Measurements from ENCODE around the gene CDH23. TPM values are rescaled to one million over a fixed set of nuclear protein-coding genes. Genes with fewer than 3 reads are reported as not detected.

Gene CDH23
- total and polyA plus RNA-seq, 2 donors, result 3.6 to 9.9 TPM

DNA sequence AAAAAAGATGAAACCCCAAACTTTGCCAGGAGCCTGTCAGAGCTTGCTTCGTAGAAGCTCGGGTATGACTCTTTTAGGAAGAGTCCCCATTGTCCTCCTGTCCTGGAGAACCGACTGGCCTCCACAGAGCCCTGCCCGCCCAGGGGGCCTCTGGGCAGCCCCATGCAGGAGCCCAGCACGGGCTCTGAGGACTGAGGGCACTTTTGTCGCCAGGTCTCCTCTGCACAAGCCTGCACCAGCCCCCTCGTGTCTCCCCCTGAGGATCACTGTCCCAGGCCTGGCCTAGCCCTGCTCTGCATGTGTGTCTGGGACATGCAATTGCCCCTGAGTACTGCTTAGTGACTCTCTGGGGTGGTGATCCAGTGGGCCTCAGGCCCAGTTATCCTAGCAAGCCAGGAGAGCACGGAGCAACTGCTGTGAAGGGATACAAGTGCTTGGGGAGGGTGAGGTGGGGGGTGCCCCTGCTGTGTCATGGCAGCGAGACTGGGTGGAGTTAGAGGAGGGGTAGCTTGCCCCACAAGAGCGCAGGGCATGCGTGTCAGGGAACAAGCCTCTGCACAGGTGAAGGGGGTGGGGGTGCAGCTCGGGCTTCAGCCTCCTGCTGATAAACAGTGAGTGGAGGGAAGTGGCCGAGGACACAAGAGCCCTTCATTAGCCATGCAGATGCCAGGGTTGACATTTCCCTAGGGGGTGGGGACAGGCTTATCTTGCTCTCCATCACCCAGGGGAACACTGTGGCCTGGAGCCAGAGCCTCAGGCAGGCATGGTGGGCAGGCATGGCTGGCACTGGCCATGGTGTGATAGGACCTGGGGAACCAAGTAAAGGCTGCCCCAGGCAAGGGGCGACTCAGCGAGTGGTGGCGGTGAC, 179.4 kb downstream of the CDH23 start:
- no peak for DNase-seq (ENCODE audit: extremely low spot score)
- Histone ChIP-seq H3K4me1 (ENCODE audit: insufficient read depth) (no peaks in the 10 kb centered on the region), H3K36me3 (ENCODE audit: insufficient read depth) (no peaks in the 10 kb centered on the region), H3K4me3 (ENCODE audit: low read depth, low read length) (no peak overlapping the region), H3K27ac (ENCODE audit: low read depth) (no peak overlapping the region)
- WGBS, result 82% methylated on average over 16 of the region's 16 CpGs

DNA sequence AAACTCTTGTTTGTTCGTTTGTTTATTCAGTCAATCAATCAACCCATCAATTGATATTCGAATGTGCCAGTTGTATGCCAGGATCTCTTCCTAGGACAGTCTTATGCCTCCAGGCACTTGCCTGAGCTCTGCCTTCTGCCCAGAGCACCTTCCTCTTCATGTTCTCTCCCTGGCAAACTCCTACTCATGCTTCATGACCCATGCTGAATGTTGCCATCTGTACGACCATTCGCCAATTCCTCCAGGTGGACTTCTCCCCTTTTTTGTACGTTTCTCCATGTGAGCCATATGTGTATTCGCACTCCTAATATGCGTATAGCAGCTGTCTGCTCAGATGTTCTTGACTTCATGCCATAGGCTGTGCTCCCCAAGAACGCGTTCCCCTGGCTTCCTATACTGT, 180.1 kb downstream of the CDH23 start:
- Histone ChIP-seq H3K4me3 (ENCODE audit: low read depth, low read length) (no peak overlapping the region), H3K27ac (ENCODE audit: low read depth) (no peak overlapping the region), H3K36me3 (ENCODE audit: insufficient read depth) (no peaks in the 10 kb centered on the region), H3K4me1 (ENCODE audit: insufficient read depth) (no peaks in the 10 kb centered on the region)
- DNase-seq (ENCODE audit: extremely low spot score), result no peak
- 92% methylated on average over 9 of the region's 9 CpGs for WGBS

DNA sequence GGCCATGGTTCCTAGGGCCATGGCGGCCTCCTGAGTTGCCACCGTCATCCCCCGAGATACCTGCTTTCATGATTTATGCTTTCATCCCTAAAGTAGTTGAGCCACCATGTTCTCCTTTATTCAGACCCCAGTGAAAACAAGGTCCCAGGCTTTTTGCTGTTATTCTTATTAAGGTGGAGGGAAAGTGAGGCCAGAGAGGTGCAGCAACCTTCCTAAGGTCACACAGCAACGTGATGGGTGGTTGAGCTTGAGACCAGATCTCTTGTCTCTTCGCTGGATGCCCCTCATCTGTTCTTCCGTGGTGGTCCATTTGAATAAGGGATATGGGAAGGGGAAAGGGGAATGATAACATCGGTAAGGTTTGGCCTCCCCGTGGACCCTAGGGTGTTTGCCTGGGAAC, 180.6 kb downstream of the CDH23 start:
- no peaks in the 10 kb centered on the region for H3K4me1 ChIP-seq (ENCODE audit: insufficient read depth)
- no peaks in the 10 kb centered on the region for H3K36me3 ChIP-seq (ENCODE audit: insufficient read depth)
- no peak for DNase-seq (ENCODE audit: extremely low spot score)
- WGBS, result 91% methylated on average over 8 of the region's 8 CpGs
- H3K27ac ChIP-seq (ENCODE audit: low read depth), result no peak overlapping the region
- H3K4me3 ChIP-seq (ENCODE audit: low read depth, low read length), result no peak overlapping the region

DNA sequence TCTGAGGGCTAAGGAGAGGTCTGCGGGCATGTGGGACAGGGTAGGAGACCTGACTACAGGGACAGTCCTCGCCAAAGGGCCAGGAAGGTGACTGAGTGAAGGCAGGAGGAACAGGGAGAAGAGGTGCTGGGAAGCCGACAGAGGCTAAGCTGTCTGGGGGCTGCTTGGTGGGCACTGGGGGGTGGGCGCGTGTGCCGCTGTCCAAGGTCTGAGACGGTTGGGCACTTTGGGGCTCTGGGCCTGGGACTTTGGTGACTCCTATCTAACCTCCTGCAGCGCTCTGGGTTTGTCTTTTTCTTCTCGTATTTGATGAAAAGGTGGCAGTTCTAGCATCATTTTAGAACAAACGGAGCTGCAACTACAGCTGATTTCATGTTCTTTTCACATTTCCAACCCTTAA, 181.3 kb downstream of the CDH23 start:
- Histone ChIP-seq H3K4me3 (ENCODE audit: low read depth, low read length) (no peak overlapping the region), H3K4me1 (ENCODE audit: insufficient read depth) (no peaks in the 10 kb centered on the region), H3K36me3 (ENCODE audit: insufficient read depth) (no peaks in the 10 kb centered on the region), H3K27ac (ENCODE audit: low read depth) (no peak overlapping the region)
- DNase-seq (ENCODE audit: extremely low spot score), result no peak
- WGBS, result 81% methylated on average over 10 of the region's 10 CpGs

DNA sequence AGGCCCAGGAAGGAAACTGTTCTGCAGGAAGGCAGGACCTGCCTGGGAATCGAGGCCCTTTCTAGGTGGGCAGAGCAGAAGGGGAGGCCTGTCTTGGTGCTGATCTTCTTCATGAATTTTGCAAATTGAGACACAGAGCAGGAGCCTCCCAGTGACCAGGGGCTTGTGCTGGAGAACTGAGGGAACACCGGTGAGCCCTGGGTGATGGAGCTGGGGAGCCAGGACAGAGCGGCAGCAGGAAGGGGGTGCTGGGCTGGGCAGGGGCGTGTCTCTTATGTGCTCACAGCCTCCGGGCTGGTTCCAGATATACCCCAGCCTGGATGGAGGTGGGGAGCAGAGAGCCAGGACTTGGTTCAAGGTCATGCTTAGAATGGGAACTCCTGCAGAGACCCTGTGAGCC, 182.9 kb downstream of the CDH23 start:
- Histone ChIP-seq H3K36me3 (ENCODE audit: insufficient read depth) (no peaks in the 10 kb centered on the region), H3K4me1 (ENCODE audit: insufficient read depth) (no peaks in the 10 kb centered on the region), H3K4me3 (ENCODE audit: low read depth, low read length) (no peak overlapping the region), H3K27ac (ENCODE audit: low read depth) (no peak overlapping the region)
- WGBS, result 83% methylated on average over 5 of the region's 5 CpGs
- no peak for DNase-seq (ENCODE audit: extremely low spot score)

DNA sequence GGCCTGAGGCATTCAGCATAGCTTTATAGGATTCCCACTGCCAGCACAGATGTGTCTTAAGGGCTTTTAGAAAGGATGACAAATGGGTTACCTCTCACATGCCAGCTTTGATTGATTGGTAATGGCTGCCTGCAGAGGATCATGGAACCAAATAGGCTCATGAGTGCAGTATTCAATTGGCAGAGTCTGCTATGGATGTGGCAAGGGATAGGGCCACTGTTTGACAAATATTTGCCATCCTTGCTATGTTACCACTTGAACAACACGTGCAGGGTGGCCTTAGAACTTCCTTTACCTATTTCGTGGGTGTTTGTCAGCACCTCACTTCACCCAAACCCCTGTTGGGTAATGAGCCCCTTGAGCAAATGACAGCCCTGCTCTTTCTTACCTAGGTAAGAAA, 183.7 kb downstream of the CDH23 start:
- Histone ChIP-seq H3K27ac (ENCODE audit: low read depth) (no peak overlapping the region), H3K4me1 (ENCODE audit: insufficient read depth) (no peaks in the 10 kb centered on the region), H3K36me3 (ENCODE audit: insufficient read depth) (no peaks in the 10 kb centered on the region), H3K4me3 (ENCODE audit: low read depth, low read length) (no peak overlapping the region)
- no peak for DNase-seq (ENCODE audit: extremely low spot score)
- WGBS, result 72% methylated on average over 2 of the region's 2 CpGs

DNA sequence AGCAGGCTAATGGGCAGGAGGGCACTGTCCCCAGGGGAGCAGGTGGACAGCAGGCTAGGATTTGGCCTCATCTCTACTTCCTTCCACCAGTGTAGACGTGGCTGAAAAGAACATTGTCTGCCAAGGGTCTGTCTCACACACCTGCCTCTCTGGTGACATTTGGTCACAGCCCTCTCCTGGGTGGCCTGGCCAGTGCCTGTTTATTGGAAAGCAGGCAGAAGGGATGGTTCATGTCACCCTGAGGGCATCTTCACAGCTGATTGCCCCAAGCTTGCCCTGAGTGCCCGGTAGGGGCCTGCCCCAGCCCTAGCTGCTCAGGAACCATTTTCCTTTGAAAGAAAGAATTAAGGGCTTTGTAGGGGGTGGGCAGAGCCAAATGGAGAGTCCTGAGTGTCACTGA, 184.2 kb downstream of the CDH23 start:
- Histone ChIP-seq H3K4me3 (ENCODE audit: low read depth, low read length) (no peak overlapping the region), H3K4me1 (ENCODE audit: insufficient read depth) (no peaks in the 10 kb centered on the region), H3K36me3 (ENCODE audit: insufficient read depth) (no peaks in the 10 kb centered on the region), H3K27ac (ENCODE audit: low read depth) (no peak overlapping the region)
- no peak for DNase-seq (ENCODE audit: extremely low spot score)
- WGBS, result 83% methylated on average over 2 of the region's 2 CpGs

DNA sequence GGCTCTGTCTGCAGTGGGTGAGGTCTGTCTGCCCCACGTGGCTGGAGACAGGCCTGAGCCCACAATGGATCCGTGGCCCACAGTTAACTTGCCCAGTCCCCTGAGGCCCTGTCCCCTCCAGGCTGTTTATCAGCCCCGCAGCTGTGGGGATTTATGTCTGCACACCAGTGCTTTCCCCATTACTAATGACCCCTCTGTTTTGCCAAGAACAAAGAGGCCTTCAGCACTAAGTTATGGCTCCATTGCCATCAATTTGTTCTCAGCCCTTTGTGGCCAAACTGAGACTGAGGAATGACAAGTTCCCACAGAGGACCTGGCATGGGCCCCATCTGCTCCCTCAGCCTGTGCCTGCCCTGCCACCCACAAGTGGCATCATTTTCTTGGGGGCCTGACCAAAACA, 184.7 kb downstream of the CDH23 start:
- Histone ChIP-seq H3K36me3 (ENCODE audit: insufficient read depth) (no peaks in the 10 kb centered on the region), H3K4me1 (ENCODE audit: insufficient read depth) (no peaks in the 10 kb centered on the region), H3K4me3 (ENCODE audit: low read depth, low read length) (no peak overlapping the region), H3K27ac (ENCODE audit: low read depth) (no peak overlapping the region)
- 66% methylated on average over 3 of the region's 3 CpGs for WGBS
- DNase-seq (ENCODE audit: extremely low spot score), result no peak

DNA sequence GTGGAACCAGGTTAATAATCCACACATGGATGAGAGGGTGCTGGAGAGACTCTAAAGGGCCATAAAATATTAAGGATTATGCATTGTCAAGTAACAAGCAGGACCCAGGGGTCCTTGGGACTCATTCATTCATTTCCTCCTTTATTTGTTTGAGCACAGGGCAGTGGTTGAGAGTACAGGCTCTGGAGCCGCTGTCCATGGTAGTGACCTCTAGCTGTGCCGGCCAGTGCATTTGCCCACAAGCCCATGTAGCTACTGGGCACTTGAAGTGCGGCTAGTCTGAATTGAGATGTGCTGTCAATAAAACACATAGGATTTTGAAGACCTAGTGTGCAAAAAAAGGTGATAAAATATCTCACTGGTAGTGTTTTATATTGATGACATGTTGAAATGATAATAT, 185.3 kb downstream of the CDH23 start:
- no peaks in the 10 kb centered on the region for H3K36me3 ChIP-seq (ENCODE audit: insufficient read depth)
- H3K27ac ChIP-seq (ENCODE audit: low read depth), result no peak overlapping the region
- WGBS, result 49% methylated on average over 3 of the region's 3 CpGs
- H3K4me1 ChIP-seq (ENCODE audit: insufficient read depth), result no peaks in the 10 kb centered on the region
- H3K4me3 ChIP-seq (ENCODE audit: low read depth, low read length), result no peak overlapping the region
- no peak for DNase-seq (ENCODE audit: extremely low spot score)

DNA sequence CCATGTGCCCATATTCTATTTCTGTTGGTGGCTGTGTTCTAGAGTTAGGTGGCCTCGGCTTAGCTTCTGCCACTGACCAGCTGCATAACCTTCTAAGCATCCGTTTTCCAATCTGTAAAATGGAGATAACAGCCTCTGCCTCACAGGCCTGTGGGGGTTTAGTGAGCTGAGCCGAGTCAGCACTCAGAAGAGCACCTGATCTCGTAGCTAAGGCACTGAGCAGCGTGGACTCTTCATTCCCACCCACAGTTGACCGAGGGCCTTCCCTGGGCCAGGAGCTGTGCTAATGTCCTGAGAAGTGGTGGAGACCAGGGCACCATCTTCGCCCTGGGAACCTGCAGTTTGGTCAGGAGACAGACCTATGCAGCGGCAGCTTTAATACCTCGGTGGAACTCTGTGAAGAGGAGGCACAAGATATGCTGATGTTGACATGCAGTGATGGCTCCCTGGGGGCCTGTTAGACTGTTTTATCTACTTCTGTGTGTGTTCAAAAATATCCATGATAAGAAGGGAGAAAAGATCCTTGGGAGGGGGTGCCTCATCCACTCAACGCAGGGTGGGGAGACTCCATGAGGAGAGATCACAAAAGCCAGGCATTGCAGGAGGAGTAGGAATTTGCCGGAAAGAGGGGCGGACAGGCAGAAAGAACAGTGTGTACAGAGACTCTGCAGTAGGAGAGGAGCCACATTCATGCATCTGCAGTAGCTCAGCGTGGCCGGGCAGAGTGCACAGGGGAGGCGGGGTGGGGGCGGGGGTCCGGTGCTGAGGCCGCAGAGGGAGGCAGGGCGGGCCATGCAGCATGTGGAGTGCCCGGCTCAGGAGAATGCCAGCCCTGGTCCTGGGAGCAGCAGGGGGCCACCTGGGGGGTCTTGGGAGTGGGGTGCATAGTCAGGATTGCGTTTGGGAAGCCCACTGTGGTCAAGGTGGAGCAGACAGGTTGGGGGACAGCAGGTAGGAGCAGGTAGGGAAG, 186.1 kb downstream of the CDH23 start:
- H3K4me3 ChIP-seq (ENCODE audit: low read depth, low read length), result no peak overlapping the region
- no peaks in the 10 kb centered on the region for H3K4me1 ChIP-seq (ENCODE audit: insufficient read depth)
- H3K27ac ChIP-seq (ENCODE audit: low read depth), result no peak overlapping the region
- H3K36me3 ChIP-seq (ENCODE audit: insufficient read depth), result no peaks in the 10 kb centered on the region
- WGBS, result 63% methylated on average over 21 of the region's 21 CpGs
- DNase-seq (ENCODE audit: extremely low spot score), result no peak

DNA sequence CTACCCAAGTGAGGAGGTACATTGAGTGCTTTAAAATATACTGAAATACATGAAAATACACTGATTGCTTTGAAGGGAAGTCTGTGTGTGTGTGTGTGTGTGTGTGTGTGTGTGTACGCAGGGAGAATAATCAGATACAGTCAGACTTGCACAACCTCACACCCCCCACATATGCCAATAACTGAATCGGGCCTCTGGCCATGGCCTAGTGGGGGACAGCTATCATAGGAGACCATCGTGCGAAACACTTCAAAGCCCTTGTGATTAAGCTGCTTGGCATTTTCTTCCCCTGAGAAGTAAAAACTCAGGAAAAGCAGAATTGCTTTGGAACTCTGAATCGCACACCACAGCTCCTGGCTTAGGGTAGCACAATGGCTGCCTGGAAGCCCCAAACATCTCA, 187.7 kb downstream of the CDH23 start:
- no peak for DNase-seq (ENCODE audit: extremely low spot score)
- H3K4me3 ChIP-seq (ENCODE audit: low read depth, low read length), result no peak overlapping the region
- no peaks in the 10 kb centered on the region for H3K4me1 ChIP-seq (ENCODE audit: insufficient read depth)
- no peaks in the 10 kb centered on the region for H3K36me3 ChIP-seq (ENCODE audit: insufficient read depth)
- WGBS, result 77% methylated on average over 5 of the region's 5 CpGs
- H3K27ac ChIP-seq (ENCODE audit: low read depth), result no peak overlapping the region

DNA sequence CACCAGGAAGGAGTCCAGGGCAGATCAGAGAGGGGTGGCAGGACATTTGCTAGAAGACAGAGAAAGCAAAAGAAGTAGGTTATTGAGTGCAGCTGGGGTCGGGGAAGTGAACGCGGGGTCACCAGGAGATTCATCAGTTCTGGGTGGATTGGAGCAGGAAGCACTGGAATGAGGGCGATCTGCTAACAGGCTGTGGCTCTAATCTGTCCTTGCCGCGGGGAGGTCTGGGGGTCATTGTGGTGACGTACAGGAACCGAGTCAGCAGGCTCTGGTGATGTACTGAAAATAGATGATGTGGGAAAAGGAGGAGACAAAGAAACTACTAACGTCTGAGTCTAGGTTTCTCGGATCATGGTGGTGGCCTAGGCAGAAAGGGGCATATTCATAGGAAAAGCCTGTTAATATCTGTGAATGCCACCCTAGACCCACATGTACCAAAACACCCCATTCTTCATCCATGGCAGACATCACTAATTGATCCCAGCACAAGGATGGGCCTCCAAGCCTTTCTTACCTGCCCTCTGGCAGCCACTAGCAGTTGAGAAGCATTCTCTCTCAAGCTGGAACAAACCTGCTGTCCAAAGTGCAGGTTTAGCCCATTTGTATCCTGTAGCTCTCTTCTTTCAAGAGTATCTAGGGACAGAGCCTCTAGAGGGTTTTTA, 188.3 kb downstream of the CDH23 start:
- 78% methylated on average over 10 of the region's 10 CpGs for WGBS
- DNase-seq (ENCODE audit: extremely low spot score), result no peak
- H3K36me3 ChIP-seq (ENCODE audit: insufficient read depth), result no peaks in the 10 kb centered on the region
- no peak overlapping the region for H3K27ac ChIP-seq (ENCODE audit: low read depth)
- H3K4me3 ChIP-seq (ENCODE audit: low read depth, low read length), result no peak overlapping the region
- no peaks in the 10 kb centered on the region for H3K4me1 ChIP-seq (ENCODE audit: insufficient read depth)

DNA sequence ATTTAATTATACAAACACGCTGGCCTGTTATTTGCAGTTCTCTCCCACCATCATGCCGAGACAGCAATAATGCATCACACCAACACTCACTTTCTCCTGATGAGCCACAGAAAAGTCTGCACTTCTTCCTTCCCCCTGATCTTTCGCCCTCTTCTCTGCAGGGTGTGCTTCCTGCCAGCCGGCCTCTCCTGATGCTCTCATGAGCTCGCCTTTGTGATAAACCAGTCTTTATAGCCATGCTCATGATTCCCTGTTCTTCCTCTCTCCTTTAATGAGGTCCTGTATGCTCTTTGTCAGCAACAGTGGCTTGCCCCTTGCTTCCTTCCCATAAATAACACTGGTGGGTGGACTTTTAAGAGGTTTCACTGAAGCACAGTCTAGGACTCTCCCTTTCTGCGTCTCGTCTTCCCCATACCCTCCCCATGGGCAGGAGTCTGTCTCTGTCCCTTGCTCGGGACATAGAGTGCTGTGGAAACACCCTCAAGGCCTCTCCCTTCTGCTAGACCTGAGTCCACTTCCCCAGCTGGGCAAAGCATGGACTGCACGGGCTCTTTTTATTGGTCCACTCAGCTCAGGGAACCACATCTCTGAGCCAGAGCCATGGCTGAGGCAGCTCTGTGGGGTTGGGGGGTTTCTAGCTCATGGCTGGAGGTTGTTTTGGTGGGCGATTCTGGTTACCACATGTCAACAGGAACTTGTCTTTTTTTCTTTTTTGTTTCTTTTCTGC, 189.0 kb downstream of the CDH23 start:
- 34% methylated on average over 10 of the region's 10 CpGs for WGBS
- Histone ChIP-seq H3K27ac (ENCODE audit: low read depth) (no peak overlapping the region), H3K36me3 (ENCODE audit: insufficient read depth) (no peaks in the 10 kb centered on the region), H3K4me1 (ENCODE audit: insufficient read depth) (no peaks in the 10 kb centered on the region), H3K4me3 (ENCODE audit: low read depth, low read length) (no peak overlapping the region)
- no peak for DNase-seq (ENCODE audit: extremely low spot score)

Data from urinary bladder (tissue), 4 donors.